ENCODE results near the gene WDR55.

DNA sequence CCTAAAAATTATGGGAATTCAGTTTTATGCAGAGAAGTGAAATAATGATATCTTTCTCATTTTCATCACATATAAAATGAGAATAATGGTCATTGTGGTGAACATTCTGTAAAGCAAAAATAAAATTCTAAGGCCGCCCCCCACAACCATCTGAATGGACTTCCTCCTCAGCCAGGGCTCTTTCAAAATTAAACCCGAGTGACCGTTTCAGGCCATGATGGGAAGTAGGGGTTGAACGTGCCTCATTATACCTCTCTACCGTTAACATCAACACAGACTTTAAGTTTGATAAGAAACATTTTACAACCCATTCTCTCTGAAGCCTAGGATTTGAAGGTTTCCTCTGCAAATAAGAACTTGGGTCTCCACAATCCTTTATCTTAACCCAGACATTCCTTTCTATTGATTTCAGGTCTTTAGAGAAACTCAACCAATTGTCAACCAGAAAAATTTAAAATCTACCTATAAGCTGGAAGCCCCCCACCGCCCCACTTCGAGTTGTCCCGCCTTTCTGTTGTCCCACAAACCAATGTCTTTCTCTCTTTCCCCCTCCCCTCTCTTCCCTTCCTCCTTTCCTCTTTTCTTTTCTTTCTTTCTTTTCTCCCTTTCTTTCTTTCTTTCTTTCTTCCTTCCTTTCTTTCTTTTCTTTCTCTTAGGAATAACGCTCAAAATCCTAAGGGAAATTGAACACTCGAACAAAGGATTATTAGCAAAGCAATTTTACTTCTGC is 27.2 kb upstream of the WDR55 start:
- TF ChIP-seq MAX (IDR thresholded peaks at IDR 0.05) (no peak), TAF1 (IDR thresholded peaks at IDR 0.05; ENCODE audit: low read depth) (no peak), REST (IDR thresholded peaks at IDR 0.05; ENCODE audit: low read depth) (no peak), YY1 (IDR thresholded peaks at IDR 0.05; ENCODE audit: low read depth) (no peak), CEBPB (IDR thresholded peaks at IDR 0.05) (no peak), NFIC (IDR thresholded peaks at IDR 0.05) (no peak), RAD21 (IDR thresholded peaks at IDR 0.05; ENCODE audit: low read depth) (no peak), CREB1 (IDR thresholded peaks at IDR 0.05; ENCODE audit: low read depth) (no peak), EP300 (IDR thresholded peaks at IDR 0.05; ENCODE audit: borderline replicate concordance) (no peak), TEAD4 (IDR thresholded peaks at IDR 0.05) (no peak), EGR1 (IDR thresholded peaks at IDR 0.05) (no peak), TCF12 (IDR thresholded peaks at IDR 0.05; ENCODE audit: low read depth) (no peak)
- TF ChIP-seq, protein P1, sequence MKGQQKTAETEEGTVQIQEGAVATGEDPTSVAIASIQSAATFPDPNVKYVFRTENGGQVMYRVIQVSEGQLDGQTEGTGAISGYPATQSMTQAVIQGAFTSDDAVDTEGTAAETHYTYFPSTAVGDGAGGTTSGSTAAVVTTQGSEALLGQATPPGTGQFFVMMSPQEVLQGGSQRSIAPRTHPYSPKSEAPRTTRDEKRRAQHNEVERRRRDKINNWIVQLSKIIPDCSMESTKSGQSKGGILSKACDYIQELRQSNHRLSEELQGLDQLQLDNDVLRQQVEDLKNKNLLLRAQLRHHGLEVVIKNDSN (IDR thresholded peaks at IDR 0.05) = no peak
